Mammary epithelial cell (primary cell): ENCODE measurements around the gene IRF2BP2.

ENCODE experiments used
- EZH2 ChIP-seq: IDR thresholded peaks from 2 replicates; pipeline ENCODE4 v1.6.1; 2012; ENCODE audit warnings: low read length, inconsistent platforms, borderline replicate concordance
- TF ChIP-seq, protein P1 (sequence below), 2 donors: IDR thresholded peaks in 1 of 2; conservative IDR thresholded peaks in 1 of 2; 2 replicates each; pipeline ENCODE4 v1.5.1; 2011 to 2012; ENCODE audit warnings: inconsistent platforms in 2 of 2, low read length in 2 of 2, mild to moderate bottlenecking in 2 of 2, control low read depth in 1 of 2, low read depth in 1 of 2; ENCODE audit not compliant: insufficient read depth in 1 of 2; ENCODE audit errors: extremely low read depth in 1 of 2

DNA sequence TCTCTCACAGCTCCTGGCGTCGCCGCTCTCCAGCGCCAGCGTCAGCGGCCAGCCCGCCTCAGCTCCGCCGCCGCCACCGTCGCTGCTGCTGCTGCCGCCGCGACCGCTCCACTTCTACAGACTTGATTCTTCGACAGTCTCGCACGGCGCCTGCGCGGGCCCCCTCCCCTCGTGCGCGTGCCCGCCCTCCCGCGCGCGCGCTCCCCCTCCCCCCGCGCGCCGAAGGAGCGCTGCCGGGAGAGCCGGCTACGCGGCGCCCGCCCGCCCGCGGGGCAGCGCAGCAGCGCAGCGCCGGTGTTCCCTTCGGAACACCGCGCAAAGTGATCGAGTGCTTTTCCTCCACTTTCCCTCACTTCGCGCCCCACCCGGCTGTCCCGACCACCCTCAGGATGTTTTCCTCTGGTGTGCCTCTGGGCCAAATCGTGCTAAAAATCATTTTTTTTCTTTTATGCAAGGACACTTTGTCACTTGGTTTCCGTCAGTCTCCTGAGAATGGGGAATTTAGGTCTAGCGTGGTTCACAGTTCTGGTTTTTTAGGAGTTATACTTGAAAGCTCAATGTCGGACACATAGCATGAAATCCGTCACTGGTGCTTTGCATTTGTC is at the start of gene IRF2BP2:
- TF ChIP-seq, protein P1, sequence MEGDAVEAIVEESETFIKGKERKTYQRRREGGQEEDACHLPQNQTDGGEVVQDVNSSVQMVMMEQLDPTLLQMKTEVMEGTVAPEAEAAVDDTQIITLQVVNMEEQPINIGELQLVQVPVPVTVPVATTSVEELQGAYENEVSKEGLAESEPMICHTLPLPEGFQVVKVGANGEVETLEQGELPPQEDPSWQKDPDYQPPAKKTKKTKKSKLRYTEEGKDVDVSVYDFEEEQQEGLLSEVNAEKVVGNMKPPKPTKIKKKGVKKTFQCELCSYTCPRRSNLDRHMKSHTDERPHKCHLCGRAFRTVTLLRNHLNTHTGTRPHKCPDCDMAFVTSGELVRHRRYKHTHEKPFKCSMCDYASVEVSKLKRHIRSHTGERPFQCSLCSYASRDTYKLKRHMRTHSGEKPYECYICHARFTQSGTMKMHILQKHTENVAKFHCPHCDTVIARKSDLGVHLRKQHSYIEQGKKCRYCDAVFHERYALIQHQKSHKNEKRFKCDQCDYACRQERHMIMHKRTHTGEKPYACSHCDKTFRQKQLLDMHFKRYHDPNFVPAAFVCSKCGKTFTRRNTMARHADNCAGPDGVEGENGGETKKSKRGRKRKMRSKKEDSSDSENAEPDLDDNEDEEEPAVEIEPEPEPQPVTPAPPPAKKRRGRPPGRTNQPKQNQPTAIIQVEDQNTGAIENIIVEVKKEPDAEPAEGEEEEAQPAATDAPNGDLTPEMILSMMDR (conservative IDR thresholded peaks at IDR 0.05 in 1 of 2, IDR thresholded peaks at IDR 0.05 in 1 of 2; ENCODE audit: extremely low read depth in 1 of 2, insufficient read depth in 1 of 2, low read depth in 1 of 2, low read length in 2 of 2): no peak
- no peak for TF ChIP-seq EZH2
